ENCODE measurements around the gene CFAP299.
"Not testable (repeated sequence)": the region's sequence is repeated elsewhere in the genome, so short reads cannot be mapped to it uniquely, and the experiment has no call there.

GRCh38 chr4:80687736-80688135, 352.2 kb downstream of the CFAP299 start:
- TF ChIP-seq ZBTB42 (CRISPR knock-in tag; IDR thresholded peaks at IDR 0.05); MXI1 (IDR thresholded peaks at IDR 0.05; ENCODE audit: borderline replicate concordance, low read depth, low read length); SP1 (IDR thresholded peaks at IDR 0.05); SP1 (CRISPR knock-in tag; IDR thresholded peaks at IDR 0.05); CTCF (CRISPR knock-in tag; IDR thresholded peaks at IDR 0.05): not testable (repeated sequence)

Measured in HepG2 (cell line).